Putamen (tissue), 1 donor: ENCODE results near the gene CBS.
"Not testable (repeated sequence)": the region's sequence is repeated elsewhere in the genome, so short reads cannot be mapped to it uniquely, and the experiment has no call there.

Experiments used
- DNase-seq: peaks from one replicate; pipeline ENCODE4 v3.0.0-alpha.2; 2016; ENCODE audit warnings: low spot score

CBS gene

GRCh38 chr21:43075170-43076022 lies at the start of gene CBS:
Gene CBS, minus strand, starts transcription at chr21:43075835. Its CDS starts 3,642 bp downstream, at chr21:43072193.
- not testable (repeated sequence) for DNase-seq

GRCh38 chr21:43115956-43116355 lies 40.3 kb upstream of the CBS start:
- not testable (repeated sequence) for DNase-seq

GRCh38 chr21:43114483-43114882 lies 38.8 kb upstream of the CBS start:
- DNase-seq = not testable (repeated sequence)

GRCh38 chr21:43109006-43109405 lies 33.4 kb upstream of the CBS start:
- DNase-seq = not testable (repeated sequence)

- DNase-seq = not testable (repeated sequence)
These were observed 32.5 kb upstream of the CBS start for GRCh38 chr21:43108177-43108576.

- not testable (repeated sequence) for DNase-seq
These were observed 32.1 kb upstream of the CBS start for GRCh38 chr21:43107794-43108137.

GRCh38 chr21:43106965-43107793 lies 31.5 kb upstream of the CBS start, which contains the start of gene U2AF1:
Gene U2AF1, minus strand, starts transcription at chr21:43107570. Its CDS starts 76 bp downstream, at chr21:43107494.
- not testable (repeated sequence) for DNase-seq

GRCh38 chr21:43104642-43105041 lies 29.0 kb upstream of the CBS start:
- not testable (repeated sequence) for DNase-seq

- DNase-seq = not testable (repeated sequence)
These were observed 26.6 kb upstream of the CBS start for GRCh38 chr21:43102281-43102680.

GRCh38 chr21:43101676-43102075 lies 26.0 kb upstream of the CBS start:
- not testable (repeated sequence) for DNase-seq

- DNase-seq = not testable (repeated sequence)
These were observed 25.4 kb upstream of the CBS start for GRCh38 chr21:43101000-43101399.

- DNase-seq = not testable (repeated sequence)
These were observed 16.5 kb upstream of the CBS start for GRCh38 chr21:43091979-43092614.

GRCh38 chr21:43090947-43091346 lies 15.3 kb upstream of the CBS start:
- DNase-seq = not testable (repeated sequence)

- not testable (repeated sequence) for DNase-seq
These were observed 13.8 kb upstream of the CBS start for GRCh38 chr21:43089463-43089862.

GRCh38 chr21:43082587-43083300 lies 7.1 kb upstream of the CBS start:
- DNase-seq = not testable (repeated sequence)

- not testable (repeated sequence) for DNase-seq
These were observed 1.0 kb upstream of the CBS start for GRCh38 chr21:43076643-43077042.

- not testable (repeated sequence) for DNase-seq
These were observed 495 bp upstream of the CBS start for GRCh38 chr21:43076023-43076637.

- not testable (repeated sequence) for DNase-seq
These were observed 1.1 kb downstream of the CBS start for GRCh38 chr21:43074401-43075169.

- DNase-seq = not testable (repeated sequence)
These were observed 2.9 kb downstream of the CBS start for GRCh38 chr21:43072742-43073141.

GRCh38 chr21:43069682-43070081 lies 6.0 kb downstream of the CBS start:
- not testable (repeated sequence) for DNase-seq
